ENCODE results near the gene SLC8A3. TPM values are rescaled to one million over a fixed set of nuclear protein-coding genes. Genes with fewer than 3 reads are reported as not detected.

Gene SLC8A3
- total and polyA plus RNA-seq, 9 of the 15 experiments (the other 6 are each of a cell fraction or from before 2014, with no cell fraction given): not detected

DNA sequence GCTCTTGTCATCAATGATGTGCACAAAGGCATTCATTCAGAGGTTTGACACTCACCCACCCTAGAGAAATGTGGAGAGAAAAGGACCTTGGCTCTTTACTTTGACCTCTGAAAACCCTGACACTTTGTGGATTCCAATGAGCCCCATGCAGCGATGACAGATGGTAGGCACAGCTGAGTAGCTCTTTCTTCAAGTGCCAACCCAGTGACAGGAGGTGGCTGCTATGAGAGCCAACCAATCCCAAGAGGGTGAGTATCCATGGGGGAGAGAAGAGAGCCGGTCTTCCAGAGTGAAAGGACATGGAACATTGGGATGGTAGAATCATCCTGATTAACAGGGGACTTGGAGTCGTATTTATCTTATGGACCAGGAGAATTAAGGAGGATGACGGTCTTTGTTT, 17.8 kb downstream of the SLC8A3 start:
- ChIA-PET POLR2A (no interaction called here), CTCF (ENCODE audit: low intra/inter-chr PET ratio) (no interaction called here)
- DNase-seq (ENCODE audit: extremely low read depth in 1 of 4, low spot score in 3 of 4) (no peak), ATAC-seq (no peak), FAIRE-seq (no peak)
- Histone ChIP-seq H3K9me1 (ENCODE audit: control insufficient read depth, insufficient read depth, low read length) (no peaks in the 10 kb centered on the region), H3K9me3 (replicated peaks; ENCODE audit: control insufficient read depth, insufficient read depth, low read depth, low read length) (no peaks in the 10 kb centered on the region), H3K9ac (ENCODE audit: insufficient read depth in 1 of 2, low read depth in 2 of 2, low read length in 2 of 2) (no peak overlapping the region), H3K27ac (ENCODE audit: extremely low read depth, low read depth, low read length) (no peak overlapping the region), H3K4me2 (ENCODE audit: insufficient read depth, low read length) (no peak overlapping the region), H3K27me3 (ENCODE audit: control insufficient read depth in 2 of 2, insufficient read depth in 2 of 2, low read length in 2 of 2) (peaks cover 2 to 4% of the 10 kb centered on the region in 2 experiments; a peak in 2 of 5 replicates), H3K4me3 (no peak overlapping the region), H3K36me3 (ENCODE audit: control insufficient read depth, insufficient read depth, low read length) (no peaks in the 10 kb centered on the region), H3K79me2 (ENCODE audit: control insufficient read depth, insufficient read depth, low read length) (no peaks in the 10 kb centered on the region), H2AFZ (ENCODE audit: low read depth, low read length) (no peak overlapping the region), H3K4me1 (replicated peaks in 1 of 2; ENCODE audit: control insufficient read depth in 2 of 2, insufficient read depth in 2 of 2, low read length in 2 of 2) (no peaks in the 10 kb centered on the region), H4K20me1 (replicated peaks; ENCODE audit: control insufficient read depth, insufficient read depth, low read length) (no peaks in the 10 kb centered on the region)
- no TSS peak for BruUV-seq (replicated peaks)
- WGBS (ENCODE audit: insufficient coverage, low coverage, missing lambda C conversion rate): 0% methylated on average over 2 of the region's 4 CpGs
- TF ChIP-seq, protein P1, sequence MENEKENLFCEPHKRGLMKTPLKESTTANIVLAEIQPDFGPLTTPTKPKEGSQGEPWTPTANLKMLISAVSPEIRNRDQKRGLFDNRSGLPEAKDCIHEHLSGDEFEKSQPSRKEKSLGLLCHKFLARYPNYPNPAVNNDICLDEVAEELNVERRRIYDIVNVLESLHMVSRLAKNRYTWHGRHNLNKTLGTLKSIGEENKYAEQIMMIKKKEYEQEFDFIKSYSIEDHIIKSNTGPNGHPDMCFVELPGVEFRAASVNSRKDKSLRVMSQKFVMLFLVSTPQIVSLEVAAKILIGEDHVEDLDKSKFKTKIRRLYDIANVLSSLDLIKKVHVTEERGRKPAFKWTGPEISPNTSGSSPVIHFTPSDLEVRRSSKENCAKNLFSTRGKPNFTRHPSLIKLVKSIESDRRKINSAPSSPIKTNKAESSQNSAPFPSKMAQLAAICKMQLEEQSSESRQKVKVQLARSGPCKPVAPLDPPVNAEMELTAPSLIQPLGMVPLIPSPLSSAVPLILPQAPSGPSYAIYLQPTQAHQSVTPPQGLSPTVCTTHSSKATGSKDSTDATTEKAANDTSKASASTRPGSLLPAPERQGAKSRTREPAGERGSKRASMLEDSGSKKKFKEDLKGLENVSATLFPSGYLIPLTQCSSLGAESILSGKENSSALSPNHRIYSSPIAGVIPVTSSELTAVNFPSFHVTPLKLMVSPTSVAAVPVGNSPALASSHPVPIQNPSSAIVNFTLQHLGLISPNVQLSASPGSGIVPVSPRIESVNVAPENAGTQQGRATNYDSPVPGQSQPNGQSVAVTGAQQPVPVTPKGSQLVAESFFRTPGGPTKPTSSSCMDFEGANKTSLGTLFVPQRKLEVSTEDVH (IDR thresholded peaks at IDR 0.05; ENCODE audit: low read depth, partially characterized antibody): no peak
- TF ChIP-seq, protein P2, sequence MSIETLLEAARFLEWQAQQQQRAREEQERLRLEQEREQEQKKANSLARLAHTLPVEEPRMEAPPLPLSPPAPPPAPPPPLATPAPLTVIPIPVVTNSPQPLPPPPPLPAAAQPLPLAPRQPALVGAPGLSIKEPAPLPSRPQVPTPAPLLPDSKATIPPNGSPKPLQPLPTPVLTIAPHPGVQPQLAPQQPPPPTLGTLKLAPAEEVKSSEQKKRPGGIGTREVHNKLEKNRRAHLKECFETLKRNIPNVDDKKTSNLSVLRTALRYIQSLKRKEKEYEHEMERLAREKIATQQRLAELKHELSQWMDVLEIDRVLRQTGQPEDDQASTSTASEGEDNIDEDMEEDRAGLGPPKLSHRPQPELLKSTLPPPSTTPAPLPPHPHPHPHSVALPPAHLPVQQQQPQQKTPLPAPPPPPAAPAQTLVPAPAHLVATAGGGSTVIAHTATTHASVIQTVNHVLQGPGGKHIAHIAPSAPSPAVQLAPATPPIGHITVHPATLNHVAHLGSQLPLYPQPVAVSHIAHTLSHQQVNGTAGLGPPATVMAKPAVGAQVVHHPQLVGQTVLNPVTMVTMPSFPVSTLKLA (conservative IDR thresholded peaks at IDR 0.05): no peak
- TF ChIP-seq RBFOX2 (IDR thresholded peaks at IDR 0.05; ENCODE audit: low read depth, low read length): no peak
- in situ Hi-C loops (cut with MboI) (no loop called here), intact Hi-C loops (cut with micrococcal nuclease) (no loop called here)
